Right lung (tissue), 10 donors: ENCODE data around the gene ZSCAN10. TPM values are rescaled to one million over a fixed set of nuclear protein-coding genes. Genes with fewer than 3 reads are reported as not detected.
"Not testable (repeated sequence)": the region's sequence is repeated elsewhere in the genome, so short reads cannot be mapped to it uniquely, and the experiment has no call there.

Experiments
- DNase-seq, 2 donors: peaks; one replicate each; pipeline ENCODE4 v3.0.0-alpha.2; 2013
- long read RNA-seq, 8 donors: transcript quantifications; one replicate each; lab custom pipeline, GENCODE V29; 2026
- polyA plus RNA-seq, 5 donors: library from polyadenylated mRNA; unstranded; fragments of 120-200 nt; gene quantifications; one replicate each; pipeline versions ENCODE4 v1.2.1 to v1.2.3, GENCODE V29; 2013; ENCODE audit warnings: inconsistent platforms in 1 of 5, low replicate concordance in 1 of 5; ENCODE audit not compliant: insufficient read length in 5 of 5, insufficient read depth in 1 of 5

The ZSCAN10 gene
- polyA plus RNA-seq: under 1 TPM in 2 of 5 donors, not detected in 3; 0.09 to 0.12 TPM
- long read RNA-seq, donor 1: 0 reads
- long read RNA-seq, donor 2: 0 reads
- long read RNA-seq, donor 3: 0 reads
- long read RNA-seq, donor 4: 0 reads
- long read RNA-seq, donor 5: 0 reads
- long read RNA-seq, donor 6: 0 reads
- long read RNA-seq, donor 7: 0 reads
- long read RNA-seq, donor 8: 0 reads

DNA sequence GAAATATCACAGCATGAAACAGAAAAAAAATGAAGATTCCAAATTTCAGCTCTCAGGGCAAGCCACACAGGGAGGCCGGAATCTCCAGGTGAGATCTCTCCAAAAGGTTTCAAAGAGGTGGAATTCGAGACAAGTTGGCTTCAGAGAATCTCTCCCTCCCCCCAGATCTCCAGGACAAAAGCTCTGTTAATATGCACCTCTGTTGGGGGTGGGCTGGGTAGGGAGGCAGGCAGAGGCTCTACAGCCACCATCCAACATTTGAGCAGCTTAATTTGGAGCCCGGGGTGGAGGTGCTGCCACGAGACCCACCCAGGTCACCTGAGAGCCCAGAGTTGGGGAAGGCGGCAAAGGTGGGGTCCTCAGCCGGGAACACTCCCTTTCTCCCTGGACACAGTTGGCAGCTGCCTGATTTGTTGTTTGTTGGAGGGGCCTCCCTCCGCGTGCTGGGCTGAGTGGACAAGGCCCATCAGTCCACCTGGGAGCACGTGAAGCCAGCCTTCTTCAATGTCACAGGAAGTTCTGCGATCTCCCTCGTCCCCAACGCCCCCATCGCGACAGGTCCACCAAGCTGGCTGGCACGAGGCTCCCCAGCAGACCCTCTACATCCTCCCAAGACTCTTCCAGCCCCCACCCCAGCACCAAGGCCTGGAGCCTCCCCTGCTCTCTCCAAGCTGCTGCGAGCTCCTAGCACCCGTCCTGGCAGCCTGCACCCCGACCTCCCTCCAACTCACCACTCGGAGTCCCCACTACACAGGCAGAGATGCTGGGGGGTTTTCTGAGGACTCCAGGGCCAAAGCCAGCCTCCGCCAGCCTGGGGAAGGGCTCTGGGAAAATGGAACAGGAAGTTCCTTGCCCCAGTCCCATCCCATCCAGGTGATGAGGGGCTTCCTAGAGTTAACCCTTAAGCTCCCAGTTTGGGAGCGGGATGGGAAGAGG lies at the start of gene ZSCAN10:
TSS of gene ZSCAN10 (minus strand) at position 836 of the 936 bp plus-strand sequence. CDS start 6,357 bp downstream, outside the sequence.
- no peak for DNase-seq

DNA sequence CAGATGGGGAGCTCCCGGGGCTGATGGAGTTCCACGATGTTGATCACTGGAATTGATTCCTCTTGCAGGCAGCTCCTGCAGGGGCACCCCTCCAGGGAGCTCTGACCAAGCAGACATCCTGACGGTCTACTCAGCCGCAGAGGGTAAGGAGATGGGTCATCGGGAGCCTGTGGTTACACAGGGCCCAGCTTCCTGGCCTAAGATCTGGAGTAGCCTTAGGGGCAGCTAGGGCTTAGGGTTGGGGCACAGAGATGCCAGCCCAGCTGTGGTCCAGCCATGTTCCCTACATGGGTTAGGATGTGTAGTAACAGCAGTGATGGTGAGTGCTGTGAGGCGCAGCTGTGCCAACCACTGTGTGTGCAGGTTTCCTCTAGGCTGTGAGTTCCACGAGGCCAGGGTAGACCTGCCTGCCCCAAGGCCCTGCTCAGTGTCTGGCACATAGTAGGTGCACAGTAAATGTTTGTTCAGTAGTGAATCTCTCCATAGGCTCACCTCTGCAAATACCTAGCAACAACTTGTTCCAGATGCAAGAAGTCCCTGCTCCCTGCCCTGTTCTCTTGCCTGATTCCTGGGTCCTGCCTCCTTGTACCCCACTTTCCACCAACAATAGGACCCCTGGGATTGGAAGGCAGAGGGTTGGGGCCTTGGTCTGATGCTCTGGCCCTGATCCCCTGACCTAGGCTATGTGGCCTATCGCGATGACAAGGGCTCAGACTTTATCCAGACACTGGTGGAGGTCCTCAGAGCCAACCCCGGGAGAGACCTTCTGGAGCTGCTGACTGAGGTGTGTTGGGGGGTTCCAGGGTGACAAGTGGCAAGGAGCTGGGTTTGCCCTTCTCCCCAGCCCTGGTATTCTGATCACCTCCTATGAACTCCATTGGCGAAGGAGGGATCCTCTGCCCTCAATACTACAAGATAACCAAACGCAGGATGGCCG lies 49.4 kb upstream of the ZSCAN10 start:
- DNase-seq: no peak

DNA sequence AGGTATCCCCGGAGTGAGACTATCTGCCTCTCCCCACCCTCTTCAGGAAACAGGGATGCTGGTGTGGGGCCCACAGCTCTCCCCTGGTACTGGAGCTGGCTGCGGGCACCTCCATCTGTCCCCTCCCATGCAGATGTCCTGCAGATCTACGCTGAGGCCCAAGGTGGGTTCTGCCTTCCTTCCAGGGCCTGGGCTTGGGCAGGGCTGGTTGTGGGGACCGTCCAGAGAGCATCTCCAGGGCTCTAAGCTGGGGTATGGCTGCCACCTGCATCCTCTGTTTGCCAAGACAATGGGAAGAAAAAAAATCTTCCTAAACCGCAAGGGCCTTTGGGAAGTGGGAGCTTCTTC lies 48.6 kb upstream of the ZSCAN10 start:
- no peak for DNase-seq

DNA sequence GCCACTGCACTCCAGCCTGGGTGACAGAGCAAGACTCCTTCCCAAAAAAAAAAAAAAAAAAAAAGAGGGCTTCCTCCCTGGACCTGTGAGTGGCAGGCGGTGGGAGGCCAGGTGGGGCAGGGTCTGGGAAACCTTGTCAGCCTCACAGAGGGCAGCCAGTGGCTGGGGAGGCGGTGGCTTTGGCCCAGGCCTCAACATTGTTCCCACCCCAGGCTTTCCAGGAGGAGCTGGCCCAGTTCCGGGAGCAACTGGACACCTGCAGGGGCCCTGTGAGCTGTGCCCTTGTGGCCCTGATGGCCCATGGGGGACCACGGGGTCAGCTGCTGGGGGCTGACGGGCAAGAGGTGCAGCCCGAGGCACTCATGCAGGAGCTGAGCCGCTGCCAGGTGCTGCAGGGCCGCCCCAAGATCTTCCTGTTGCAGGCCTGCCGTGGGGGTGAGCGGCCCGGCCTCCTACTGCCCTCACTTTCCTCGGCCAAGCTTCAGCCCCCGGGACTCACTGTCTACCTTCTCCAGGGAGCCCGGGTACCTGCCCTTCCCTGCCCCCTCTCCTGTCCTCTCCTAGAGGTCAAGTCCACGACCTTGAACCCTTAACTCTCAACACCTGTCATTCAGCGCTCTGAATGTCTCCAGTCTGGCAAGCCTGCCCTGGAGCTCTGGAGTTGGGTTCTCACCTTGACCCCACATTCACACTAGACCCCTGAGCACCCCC lies 48.1 kb upstream of the ZSCAN10 start:
- no peak for DNase-seq

DNA sequence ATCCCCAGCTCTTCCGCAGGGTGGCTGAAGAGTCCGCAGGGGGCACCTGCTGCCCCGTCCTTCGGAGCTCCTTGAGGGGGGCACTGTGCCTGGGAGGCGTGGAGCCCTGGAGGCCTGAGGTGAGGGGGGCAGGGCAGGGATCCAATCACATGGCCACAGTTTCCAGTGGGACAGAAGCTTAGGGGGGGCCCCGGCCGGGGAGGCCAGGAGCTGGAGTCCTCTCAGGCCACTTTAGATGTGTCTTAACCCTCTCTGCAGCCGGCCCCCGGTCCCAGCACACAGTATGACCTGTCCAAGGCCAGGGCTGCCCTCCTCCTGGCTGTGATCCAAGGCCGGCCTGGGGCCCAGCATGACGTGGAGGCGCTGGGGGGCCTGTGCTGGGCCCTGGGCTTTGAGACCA lies 46.6 kb upstream of the ZSCAN10 start:
- no peak for DNase-seq

DNA sequence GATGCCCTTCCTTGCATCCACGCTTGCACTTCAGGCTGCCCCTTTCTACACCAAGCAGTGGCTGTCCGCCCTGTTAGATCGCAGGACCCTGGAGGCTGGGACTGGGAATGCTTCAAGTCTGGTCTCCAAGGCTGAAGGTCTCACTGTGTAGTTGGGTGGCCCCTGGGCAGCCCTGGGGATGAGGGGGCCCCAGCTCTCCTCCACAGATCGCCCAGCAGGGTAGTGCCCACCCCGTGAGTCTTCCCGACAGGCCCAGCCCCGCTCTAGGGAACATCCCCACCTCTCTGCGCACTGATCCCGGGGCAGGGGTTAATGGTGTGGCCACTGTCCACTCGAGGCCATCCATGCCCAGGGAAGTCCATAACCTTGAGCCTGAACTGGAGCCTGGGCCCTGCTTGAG lies 46.1 kb upstream of the ZSCAN10 start:
- DNase-seq: no peak

DNA sequence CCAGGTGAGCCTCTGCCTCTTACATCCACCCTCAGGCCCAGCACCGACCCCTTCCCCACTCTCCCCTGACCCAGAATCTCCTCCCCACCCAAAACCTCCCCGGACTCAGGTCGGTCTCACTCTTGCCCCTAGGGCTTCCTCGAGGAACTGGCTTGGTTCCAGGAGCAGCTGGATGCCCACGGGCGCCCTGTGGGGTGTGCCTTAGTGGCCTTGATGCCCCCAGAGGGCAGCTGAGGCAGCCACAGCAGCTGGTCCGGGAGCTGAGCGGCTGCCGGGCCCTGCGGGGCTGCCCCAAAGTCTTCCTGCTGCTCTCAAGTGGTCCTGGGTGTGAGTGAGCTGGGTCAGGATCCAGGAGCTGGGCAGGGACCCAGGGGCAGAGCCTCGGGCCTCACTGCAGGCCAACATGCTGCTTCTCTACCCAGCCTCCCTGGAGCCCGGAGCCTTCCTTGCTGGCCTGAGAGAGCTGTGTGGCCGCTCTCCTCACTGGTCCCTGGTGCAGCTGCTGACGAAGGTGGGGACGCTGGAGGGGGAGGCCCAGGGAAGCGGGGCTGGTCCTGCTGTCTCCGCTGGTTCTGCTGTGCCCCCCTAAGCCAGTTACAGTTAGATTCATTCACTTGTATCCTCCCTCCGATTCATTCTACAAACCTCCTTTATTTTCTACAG lies 45.4 kb upstream of the ZSCAN10 start:
- no peak for DNase-seq

- no peak for DNase-seq
Observed at GRCh38 chr16:3143598-3144320, 44.7 kb upstream of the ZSCAN10 start.

- no peak for DNase-seq
Observed at GRCh38 chr16:3143189-3143588, 44.1 kb upstream of the ZSCAN10 start.

- no peak for DNase-seq
Observed at GRCh38 chr16:3142770-3143169, 43.7 kb upstream of the ZSCAN10 start.

DNA sequence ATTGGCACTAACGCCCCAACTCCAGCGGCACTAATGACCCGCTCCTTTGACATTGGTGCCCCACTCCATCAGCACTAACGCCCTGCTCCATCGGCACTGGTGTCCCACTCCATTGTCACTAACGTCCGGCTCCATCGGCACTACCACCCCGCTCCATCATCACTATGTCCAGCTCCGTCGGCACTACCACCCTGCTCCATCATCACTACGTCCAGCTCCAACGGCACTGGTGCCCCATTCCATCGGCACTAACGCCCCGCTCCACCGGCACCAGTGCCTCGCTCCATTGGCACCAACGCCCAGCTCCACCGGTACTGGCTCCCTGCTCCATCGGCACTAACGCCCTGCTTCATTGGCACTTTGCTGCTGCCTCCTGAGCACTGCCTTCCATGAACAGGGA lies 43.2 kb upstream of the ZSCAN10 start:
- DNase-seq: no peak

- no peak for DNase-seq
Observed at GRCh38 chr16:3141781-3142311, 42.8 kb upstream of the ZSCAN10 start.

DNA sequence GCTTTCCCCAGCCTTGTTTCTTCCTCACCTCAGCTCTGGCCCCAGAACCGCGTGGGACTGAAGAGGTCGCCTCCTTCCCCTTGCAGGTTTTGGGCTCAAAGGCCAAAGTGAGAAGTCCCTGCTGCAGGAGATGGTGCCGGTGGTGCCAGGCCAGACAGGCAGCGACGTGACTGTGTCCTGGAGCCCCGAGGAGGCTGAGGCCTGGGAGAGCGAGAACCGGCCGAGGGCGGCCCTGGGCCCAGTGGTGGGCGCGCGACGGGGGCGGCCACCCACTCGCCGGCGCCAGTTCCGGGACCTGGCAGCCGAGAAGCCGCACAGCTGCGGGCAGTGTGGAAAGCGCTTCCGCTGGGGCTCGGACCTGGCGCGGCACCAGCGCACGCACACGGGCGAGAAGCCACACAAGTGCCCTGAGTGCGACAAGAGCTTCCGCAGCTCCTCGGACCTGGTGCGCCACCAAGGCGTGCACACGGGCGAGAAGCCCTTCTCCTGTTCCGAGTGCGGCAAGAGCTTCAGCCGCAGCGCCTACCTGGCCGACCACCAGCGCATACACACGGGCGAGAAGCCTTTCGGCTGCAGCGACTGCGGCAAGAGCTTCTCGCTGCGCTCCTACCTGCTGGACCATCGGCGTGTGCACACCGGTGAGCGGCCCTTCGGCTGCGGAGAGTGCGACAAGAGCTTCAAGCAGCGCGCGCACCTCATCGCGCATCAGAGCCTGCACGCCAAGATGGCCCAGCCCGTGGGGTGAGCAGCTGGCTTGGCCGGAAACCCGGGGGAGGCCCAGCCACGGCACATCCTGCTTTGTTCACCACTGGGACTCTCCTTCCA lies 41.7 kb upstream of the ZSCAN10 start:
- DNase-seq: no peak

GRCh38 chr16:3139561-3139960 lies 40.5 kb upstream of the ZSCAN10 start:
- DNase-seq: not testable (repeated sequence)

- DNase-seq: no peak
Observed at GRCh38 chr16:3138823-3139426, 39.8 kb upstream of the ZSCAN10 start.

GRCh38 chr16:3138342-3138741 lies 39.2 kb upstream of the ZSCAN10 start:
- no peak for DNase-seq

DNA sequence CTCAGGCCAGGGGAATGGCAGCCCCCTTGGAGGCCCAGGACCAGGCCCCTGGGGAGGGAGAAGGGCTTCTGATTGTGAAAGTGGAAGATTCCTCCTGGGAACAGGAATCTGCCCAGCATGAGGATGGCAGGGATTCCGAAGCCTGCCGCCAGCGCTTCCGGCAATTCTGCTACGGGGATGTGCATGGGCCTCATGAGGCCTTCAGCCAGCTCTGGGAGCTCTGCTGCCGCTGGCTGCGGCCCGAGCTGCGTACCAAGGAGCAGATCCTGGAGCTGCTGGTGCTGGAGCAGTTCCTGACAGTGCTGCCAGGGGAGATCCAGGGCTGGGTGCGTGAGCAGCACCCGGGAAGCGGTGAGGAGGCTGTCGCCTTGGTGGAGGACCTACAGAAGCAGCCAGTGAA lies 38.2 kb upstream of the ZSCAN10 start:
- DNase-seq: no peak

DNA sequence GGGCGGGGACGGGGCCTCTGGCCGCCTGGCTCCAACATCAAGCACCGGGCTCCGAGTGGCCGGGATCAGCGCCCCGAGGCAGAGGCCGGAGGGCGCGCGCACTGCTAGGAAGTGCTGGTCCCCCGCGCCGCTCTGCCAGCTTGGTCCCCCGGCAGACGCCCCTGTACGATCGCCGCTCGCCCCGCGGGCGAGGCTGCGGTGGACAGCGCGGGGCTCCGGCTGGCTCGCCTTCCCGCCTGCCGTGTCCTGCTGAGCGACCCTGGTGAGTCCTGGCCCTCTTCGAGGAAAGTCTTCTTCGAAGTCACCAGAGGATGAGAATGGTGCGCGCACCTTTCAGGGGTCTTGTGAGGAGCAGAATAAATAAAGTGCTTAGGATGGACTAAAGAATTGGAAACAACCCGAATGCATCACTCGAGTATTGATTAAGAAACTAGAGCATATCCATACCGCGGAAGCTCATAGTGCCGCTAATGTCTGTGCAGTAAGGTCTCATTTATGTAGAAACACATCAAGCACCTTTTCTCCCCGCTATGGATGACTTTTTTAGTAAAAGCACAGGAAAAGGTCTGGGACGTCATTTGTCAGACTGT lies 36.1 kb upstream of the ZSCAN10 start:
- no peak for DNase-seq
